ENCODE measurements around the gene MYRIP.
A peak's percentile ranks its signal among the peaks of the same experiment; 100 is the strongest.
"Not testable (repeated sequence)": the region's sequence is repeated elsewhere in the genome, so short reads cannot be mapped to it uniquely, and the experiment has no call there.

MYRIP gene

DNA sequence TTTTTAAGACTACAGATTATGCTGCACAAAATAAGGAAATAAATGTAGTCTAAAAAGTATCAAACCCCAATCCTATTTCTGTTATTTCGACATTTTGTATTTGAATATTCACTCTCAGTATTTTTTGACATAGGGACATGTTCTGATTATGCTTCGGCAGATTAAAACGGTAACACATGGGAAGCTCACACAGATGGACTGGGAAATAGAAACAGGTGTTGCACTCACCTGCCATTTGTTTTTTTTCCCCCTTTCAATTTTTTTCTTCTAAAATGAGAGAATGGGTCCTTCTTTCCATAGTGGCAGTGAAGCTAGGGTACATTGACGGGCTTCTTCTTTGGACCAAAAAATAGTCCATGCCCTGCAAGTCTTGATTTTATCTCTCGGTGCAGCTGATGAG lies 163.1 kb downstream of the MYRIP start:
- no peak for DNase-seq

DNA sequence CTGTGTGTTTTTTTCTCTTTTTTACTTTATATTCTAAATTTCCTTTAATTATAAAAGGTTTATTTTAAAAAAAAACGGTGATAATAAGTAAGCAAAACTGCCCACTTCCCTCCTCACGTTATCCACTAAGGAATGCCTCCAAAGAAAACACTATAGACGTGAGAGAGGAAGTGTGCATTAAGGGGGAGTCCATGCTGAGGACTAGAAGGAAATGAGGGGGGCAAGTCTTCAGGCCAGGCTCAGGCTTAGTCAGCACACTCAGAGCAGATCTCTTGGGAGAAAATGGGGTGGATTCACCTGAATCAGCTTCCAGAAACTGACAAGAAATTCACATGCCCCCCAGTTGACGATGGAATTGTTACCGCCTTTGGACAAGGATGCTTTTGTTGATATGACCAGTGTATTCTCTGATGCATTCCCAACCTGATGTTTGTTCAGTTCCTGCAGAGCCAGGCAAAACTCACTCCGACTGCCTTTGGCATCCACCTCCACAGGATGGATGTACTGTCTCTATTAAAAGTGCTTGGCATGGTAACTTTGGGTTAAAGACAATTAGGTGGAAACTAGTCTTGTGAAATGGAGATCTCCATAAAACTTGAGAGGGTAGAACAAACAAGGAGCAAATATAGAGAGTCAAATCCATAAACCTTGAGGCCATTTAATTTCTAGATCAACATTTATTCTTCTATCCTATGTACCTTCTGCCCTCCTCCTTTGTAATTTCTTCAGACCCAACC lies 167.8 kb downstream of the MYRIP start:
- no peak for DNase-seq

DNA sequence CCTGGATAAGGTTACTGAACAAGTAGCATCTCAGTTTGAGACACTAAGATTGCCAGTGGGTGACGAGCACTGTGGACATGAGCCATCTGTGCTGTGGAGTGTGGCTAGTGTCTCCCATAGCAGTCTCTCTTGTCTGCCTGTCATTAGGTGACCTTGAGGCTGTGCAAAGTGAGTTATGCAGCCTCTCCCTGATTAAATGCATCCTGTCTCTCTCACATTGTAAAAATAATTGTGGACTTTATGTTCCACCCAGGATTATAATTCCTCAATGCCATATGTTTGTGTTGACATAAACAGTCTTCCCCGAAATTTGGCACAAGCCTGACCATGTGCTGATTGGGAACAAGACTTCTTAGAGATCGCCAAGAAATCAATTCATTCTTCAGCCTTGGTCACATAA lies 168.9 kb downstream of the MYRIP start:
- DNase-seq: no peak

DNA sequence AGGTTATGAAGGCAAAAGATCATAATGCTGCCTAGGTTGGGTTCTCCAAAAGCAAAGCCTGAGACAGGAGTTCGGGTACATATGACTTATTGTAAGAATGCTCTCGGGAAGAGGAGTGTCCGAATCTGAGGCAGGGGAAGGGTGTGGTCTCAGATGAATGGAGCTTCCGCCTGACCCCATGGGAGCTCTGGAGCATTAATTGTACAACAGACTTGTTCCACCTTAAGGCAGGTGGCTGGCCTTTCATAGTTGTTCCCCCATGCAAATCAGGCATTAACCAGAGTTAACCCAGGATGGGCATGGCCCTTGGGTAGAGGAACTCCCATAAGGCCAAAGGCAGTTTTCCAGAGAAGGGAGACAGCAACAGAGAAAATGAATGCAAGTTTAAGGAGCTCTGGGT lies 170.6 kb downstream of the MYRIP start:
- no peak for DNase-seq

DNA sequence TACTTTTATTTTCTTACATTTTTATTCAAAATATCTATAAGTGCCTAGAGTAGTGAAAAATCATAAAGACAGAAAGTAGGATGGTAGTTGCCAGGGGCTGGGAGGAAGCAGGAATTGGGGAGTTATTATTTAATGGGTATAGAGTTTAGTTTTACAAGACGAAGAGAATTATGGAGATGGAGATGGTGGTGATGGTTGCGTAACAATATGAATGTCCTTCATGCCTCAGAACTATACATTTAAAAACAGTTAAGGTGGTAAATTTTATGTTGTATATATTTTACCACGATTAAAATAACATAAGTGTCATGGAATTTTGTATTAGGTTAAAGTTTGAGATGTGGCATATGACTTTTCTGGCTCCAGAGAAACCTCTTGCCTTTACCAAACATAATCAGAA lies 171.4 kb downstream of the MYRIP start:
- DNase-seq: no peak

DNA sequence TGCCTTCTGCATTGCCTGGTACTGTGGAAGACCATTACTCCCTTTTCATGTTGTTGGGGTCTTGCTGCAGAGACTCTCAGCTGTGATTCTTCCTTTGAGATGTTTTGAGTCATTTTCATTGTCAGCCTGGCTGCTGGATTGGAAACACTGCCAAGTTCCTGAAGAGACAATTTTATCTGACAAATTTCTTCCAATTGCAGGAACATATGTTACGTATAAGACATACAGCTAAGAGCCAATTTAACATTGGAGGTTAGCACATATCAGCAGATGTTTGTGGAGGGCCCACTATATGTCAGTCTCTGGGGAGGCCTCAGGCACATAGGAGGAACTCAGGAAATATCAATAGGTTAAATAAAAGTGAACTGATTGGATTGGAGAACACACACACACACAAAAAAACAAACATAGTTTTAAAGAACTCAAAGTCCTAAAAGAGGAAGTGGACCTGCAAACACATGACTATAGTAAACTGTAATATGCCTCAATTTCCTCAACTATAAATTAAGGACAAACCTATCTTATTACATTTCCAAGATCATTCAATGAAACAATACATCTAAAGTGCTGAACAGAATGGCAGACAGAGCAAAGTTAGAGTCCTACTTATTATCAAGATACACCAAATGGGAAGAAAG lies 172.3 kb downstream of the MYRIP start:
- DNase-seq: no peak

DNA sequence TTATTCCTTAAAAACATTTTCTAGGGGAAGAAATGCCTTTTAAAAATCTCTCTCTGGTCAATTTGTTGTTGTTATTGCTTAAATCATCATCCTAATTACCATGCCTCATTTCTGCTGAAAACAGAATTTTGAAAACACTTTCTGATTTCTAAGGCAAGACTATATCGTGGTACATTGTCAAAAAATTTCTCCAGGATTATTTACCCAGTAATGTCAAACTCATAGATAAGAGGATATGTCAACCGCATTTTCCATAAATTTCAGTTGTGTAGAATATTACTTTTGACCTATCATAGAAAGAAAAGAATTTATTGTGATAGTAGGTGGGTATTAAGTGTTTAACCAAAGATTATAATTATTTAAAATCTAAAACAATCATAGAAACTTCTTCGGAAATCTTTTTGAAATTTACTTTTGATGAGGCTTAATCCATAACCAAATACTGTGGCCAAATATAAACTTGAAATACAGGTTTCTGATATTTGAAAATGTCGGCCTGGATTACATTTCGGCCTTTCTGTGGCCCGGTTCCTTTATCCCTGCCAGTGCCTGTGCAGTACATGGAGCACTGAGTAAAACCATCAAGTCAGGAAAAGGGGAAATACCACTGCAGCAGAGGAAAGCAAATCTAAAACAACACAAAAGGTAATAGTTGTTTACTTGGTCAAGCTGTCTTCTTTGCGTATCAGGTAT lies 173.4 kb downstream of the MYRIP start:
- no peak for DNase-seq

DNA sequence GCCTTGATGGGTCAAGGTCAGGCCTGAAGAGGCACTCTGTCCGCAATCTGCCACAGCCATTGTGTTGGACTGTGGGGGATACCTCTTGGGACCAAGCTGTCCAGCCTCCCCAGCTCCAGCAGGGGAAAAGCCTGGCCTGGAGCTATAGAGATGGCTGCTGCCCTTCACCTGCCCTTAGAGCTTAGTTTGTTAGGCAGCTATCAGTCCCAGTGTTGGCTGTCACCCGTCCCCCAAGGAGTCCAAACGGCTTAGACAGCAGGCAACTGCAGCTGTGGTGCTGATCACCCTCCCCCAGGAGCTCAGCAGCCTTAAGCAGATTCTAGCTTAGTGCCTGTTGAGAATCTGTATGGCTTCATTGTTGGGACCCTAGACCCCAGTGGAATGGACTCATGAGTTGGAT lies 180.3 kb downstream of the MYRIP start:
- DNase-seq: no peak

DNA sequence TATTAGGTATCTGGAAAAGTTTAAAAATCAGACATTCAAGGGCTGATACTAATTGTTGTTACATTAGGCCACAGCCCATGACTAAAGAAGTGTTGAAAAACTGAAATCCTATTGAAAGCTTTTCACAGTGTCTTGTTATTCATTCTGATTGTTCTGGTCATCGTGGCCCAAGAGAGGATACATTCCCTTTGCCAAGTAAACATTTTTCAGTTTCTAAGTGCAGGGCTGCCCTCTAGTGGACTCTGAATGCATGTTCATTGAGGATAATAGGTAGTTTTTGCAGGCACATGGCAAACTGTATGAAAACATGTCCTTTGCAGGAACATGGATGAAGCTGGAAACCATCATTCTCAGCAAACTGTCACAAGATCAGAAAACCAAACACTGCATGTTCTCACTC lies 181.1 kb downstream of the MYRIP start:
- DNase-seq: peak; percentile 5

DNA sequence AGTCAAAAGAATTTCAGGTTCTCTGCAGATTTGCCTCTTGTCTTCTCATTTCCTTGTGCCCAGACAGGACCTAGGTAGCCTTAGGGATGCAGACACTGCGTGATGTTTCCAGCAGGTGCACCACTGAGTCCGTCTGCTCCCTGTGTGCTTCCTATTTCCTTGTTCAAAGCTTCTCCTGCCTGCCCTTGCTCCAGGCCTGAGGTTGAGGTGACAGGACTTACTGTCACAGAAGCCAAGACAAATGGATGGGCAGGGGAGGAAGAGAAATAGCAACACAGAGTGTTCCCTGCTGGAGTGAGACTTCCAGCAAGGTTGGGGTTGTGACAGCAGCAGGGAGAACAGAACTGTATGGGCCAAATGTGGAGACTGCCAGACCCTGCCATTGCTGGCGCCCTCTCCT lies 199.4 kb downstream of the MYRIP start:
- DNase-seq: no peak

DNA sequence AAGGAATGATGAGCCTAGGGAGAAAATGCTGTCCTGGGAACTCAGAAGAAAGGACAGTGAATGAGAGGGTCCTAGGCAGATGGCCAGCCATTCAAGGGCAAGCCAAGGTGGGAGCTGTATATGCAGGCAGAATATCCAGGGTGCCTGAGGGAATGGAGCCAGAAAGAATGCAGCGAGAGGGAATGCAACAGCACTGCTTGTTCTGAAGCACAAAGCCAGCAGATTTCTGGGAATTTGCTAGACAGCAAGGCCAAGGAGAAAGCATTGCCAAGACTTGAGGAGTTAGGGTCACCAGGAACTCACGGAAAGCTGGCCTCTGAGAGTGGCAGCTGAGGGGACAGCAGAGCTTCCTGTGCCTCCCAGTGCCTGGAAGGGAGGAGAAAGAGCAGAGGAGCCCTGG lies 200.6 kb downstream of the MYRIP start:
- DNase-seq: no peak

DNA sequence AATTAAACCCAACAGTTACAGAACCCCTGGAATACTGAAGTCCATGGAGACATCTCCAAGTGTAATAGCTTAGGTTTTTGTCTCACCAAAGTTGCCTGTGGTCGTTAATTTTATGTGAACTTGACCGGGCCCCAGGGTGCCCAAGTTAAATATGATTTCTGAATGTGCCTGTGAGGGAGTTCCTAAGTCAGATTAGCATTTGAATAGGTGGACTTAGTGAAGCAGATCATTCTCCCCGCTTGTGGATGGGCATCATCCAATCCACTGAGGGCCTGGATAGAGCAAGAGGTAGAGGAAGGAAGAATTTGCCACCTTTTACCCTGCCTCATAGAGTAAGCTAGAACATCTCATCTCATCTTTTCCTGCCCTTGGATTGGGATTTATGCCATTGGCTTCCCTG lies 203.0 kb downstream of the MYRIP start:
- no peak for DNase-seq

DNA sequence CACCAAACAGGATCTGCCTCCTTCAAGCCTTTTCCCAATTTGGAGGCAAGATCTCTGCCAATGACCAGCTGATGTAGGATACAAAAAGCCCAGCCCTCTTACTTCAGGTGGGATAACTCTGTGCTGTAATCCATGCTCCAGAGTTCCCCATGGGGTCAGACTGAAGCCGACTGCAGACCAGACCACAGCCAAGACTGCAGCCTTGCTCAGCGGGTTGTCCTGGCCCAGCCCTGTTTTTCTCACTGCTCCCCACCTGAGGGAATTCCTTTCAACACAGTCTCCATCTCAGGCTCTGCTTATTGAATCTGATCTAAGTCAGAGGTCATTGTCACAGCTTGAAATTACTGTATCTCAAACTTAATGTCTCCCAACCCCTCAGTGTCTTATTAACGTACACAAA lies 207.0 kb downstream of the MYRIP start:
- DNase-seq: no peak

DNA sequence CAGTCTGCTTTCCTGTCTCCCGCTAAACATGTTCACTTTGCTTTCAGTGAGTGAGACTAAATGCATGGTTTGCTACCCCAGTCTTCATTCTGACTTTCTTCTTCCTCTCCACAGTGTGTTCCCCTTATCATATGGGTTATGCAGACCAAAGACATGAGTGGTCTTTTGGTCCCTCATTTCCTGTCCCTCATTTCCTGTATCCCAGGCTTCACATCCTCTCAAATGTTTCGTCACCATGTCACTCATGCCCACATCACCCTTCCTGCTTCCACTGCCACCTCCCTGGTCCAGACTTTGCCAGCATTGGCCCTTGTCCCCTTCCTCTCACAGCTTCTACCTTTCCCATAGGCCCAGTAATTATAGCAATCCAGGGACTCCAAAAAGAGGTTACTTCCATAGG lies 209.0 kb downstream of the MYRIP start:
- no peak for DNase-seq

DNA sequence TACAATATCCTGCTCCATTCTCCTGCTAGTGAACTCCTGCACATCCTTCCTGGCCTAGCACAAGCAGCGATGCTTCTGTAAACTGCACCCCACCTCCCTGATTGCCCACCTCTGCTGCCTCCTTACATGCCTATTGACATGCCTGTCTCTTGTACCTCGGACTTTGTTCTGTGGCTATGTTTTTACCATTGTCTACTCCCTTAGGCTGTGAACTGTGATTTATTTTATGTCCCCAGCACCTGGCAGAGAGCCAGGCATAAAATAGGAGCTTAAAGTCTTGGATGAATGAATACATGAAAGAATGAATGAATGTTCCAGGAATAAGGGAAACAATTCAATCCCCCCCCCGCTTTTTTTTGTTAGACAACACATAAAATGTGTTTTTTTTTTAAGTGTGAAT lies 210.0 kb downstream of the MYRIP start:
- DNase-seq: no peak

DNA sequence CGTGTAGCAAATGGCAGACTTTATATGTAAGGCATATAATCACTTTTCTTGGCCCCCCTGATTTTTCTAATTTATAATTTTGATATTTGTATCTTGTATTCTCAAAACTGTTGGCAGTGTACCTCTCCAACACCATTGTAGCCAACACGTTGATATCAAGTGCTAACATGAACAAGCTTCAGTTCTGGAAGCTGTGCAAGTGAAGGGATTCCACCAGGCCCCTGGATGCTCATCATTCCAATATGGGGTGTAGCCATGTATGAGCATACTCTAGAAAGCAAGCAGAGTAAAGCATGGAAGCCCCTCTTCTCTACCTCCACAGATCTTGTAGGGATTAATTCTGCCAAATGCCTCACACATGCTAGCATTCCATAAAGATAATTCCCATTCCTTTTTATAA lies 211.3 kb downstream of the MYRIP start:
- no peak for DNase-seq

DNA sequence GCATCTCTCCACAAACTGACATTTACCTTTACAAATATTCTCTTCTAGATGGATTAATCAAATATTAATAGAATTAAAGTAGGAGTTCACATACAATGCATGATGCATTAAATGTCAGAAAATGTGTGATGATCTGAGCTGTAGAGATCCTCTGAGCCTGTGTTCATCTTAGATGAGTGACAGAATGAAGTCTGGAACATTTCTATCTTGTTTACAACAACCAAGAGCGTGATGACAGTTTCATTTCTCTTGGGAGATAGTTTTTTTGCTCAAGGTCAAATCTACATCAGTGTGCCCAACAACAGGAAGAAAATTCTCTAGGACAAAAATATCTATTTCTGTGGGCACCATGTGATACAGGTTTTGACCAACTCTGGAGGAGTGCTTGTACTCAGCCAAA lies 211.9 kb downstream of the MYRIP start:
- no peak for DNase-seq

DNA sequence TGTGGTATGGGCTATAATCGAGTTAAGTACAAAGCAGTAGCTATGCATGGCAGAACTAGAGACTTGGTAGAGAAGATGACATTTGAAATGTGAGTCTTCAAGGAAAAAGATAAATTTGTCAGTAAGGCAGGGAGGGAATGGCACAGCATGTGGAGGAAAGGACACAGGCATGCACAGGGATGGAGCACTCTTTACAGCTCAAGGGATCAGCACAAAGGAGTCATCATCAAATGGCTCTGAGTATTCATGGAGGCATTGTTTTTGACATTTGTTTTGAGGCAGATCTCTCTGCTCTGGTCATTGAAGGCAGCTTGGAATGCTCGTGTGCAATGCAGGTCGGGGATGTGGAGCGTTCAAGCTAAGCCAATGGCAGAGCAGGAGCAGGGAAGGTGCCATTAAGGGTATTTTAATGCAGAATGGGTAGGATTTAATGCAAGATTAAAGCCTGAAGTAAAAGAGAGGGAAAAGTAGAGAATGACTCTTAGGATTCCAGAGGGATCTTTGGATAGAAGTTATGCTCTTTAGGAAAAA lies 213.0 kb downstream of the MYRIP start:
- DNase-seq: no peak

DNA sequence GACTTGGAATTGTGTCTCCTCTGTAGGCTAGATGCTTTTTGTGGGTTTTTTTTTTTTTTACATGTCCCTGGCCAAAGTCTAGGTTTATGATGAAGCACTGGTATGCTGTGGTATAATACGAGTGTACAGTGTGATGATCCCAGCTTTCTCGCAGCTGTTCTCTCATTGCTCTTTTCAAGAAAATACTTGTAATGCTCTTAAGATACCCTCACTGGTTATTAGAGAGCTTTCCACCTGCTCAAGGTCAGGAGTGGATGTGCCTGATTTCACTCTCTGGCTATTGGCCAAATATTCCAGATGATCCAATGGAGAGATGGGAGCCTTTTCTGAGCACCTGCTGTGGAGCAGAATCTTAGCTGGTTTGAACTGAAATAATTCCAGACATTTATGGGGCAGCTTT lies 215.1 kb downstream of the MYRIP start:
- DNase-seq: no peak

DNA sequence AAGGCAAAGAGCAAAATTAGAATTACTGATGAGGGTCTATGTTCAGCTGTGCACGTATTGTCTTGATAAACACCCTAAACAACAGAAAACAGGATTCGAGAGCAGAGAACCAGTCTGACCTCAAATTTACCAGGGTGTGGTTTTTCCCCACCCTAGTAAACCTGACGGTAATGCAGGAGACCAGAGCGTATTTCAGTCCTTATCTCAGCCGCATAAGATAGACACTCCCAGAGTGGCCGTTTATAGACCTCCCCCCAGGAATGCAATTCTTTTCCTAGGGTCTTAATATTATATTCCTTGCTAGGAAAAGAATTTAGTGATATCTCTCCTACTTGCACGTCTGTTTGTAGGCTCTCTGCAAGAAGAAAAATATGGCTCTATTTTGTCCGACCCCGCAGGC lies 216.5 kb downstream of the MYRIP start:
- not testable (repeated sequence) for DNase-seq

DNA sequence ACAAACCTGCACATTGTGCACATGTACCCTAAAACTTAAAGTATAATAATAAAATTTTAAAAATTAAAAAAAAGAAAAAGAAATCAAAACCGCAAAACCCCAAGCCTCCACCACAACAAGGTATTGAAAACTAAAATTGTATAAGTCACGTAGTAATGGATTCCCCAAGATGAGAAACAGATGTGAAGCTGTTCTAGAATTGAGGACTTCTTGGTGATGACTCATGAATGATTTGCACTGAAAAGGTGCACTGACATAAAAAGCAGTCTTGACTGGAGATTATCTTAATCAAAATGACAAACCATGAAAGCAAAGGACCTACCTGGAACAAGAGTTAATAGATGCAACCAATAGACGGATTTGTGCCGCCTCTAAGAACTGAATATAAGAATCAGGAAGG lies 225.8 kb downstream of the MYRIP start:
- no peak for DNase-seq

DNA sequence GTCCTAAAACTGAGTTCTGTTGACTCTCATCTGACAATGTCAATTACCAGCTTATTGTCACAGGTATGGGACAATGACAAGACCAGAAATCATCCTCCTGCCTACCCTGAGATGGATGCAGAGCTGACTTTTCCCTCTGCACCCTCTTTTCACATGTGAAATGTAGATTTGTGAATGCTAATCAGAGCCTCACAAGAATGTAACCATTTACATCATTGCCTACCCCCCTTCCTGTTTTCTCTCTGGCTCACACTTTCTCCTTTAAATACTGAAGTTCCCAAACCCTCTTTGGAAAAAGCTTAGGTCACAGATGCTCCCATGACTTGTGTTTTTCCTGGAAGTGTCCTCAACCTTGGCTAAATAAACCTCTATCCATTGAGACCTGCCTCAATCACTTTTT lies 228.2 kb downstream of the MYRIP start:
- DNase-seq: no peak

DNA sequence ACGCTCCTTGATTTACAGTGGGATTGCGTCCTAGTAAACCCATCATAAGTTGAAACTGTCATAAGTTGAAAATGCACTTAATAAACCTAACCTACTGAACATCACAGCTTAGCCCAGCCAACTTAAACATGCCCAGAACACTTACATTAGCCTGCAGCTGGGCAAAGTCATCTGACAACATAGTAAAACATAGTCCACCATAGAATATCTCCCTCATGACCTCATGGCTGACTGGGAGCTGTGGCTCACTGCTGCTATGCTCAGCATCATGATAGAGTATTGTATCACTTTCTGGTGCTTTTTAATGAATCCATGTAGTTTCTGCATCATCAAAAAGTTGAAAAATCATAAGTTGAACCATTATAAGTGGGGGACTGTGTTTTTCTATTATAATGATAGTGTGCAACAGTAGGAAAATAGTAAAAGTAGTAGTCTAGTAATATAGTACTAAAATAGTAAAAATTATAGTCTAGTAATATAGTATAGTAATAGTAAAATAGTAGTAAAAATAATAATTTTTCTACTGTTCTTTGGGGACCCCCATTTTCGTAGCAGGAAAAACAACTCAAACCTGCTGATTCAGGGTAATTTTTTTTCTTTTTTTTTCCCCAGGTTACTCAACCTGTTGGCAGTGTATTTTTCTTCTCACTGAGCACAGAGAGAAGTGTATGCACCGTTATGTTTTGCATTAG lies 233.5 kb downstream of the MYRIP start:
- DNase-seq: no peak

DNA sequence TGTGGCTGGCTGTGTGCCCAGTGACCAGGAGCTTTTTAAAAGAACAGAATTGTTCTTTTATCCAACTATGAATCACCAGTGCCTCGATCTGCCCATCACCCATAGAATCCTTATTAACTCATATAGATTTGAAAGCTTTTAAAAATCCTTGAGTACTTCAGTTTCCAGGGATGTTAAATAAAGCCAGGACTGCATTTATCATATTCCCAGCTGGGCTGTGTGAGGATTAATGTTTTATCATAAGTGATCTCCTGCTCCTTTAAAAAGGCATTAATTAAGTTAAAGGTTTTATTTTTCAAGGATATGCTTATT lies 234.0 kb downstream of the MYRIP start:
- no peak for DNase-seq

All from stimulated activated CD4-positive, alpha-beta T cell treated with anti-CD3 and anti-CD28 coated beads, Interleukin-4, amount 100 ng/mL, for 24 hours (primary cell).